ENCODE measurements around the gene ZNF598.

ZNF598 gene

DNA sequence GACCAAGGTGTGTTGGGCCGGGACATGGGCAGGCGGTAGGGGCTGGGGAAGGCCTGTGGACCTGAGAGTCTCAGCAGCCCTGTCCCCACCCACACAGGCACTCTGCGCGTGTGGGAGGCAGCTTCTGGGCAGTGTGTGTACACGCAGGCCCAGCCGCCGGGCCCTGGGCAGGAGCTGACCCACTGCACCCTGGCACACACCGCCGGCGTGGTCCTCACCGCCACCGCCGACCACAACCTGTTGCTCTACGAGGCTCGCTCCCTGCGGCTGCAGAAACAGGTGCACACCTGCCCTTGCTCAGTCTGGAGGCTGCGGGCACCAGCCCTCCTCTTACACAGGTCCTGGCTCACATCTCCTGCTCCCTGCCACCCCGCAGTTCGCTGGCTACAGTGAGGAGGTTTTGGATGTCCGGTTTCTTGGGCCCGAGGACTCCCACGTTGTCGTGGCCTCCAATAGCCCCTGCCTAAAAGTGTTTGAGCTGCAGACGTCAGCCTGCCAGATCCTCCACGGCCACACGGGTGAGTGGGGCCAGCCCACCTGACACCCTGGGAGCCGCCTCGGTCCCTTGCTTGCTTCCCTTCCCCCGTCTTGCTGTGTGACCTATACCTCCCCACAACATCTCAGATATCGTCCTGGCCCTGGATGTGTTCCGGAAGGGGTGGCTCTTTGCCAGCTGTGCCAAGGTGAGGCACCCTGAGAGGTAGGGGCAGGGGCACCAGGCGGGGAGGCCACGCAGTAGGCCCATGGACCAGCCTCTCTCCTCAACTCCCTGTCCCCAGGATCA, 34.0 kb downstream of the ZNF598 start:
- Histone ChIP-seq H3K36me3 (peaks cover 61% of the 10 kb centered on the region), H3K9me3 (ENCODE audit: severe bottlenecking) (no peaks in the 10 kb centered on the region), H3K27me3 (ENCODE audit: insufficient read depth, low read depth, severe bottlenecking) (no peaks in the 10 kb centered on the region), H3K27ac (no peak overlapping the region), H3K4me3 (ENCODE audit: low read depth, low read length) (no peak overlapping the region)
- TF ChIP-seq, protein P1, sequence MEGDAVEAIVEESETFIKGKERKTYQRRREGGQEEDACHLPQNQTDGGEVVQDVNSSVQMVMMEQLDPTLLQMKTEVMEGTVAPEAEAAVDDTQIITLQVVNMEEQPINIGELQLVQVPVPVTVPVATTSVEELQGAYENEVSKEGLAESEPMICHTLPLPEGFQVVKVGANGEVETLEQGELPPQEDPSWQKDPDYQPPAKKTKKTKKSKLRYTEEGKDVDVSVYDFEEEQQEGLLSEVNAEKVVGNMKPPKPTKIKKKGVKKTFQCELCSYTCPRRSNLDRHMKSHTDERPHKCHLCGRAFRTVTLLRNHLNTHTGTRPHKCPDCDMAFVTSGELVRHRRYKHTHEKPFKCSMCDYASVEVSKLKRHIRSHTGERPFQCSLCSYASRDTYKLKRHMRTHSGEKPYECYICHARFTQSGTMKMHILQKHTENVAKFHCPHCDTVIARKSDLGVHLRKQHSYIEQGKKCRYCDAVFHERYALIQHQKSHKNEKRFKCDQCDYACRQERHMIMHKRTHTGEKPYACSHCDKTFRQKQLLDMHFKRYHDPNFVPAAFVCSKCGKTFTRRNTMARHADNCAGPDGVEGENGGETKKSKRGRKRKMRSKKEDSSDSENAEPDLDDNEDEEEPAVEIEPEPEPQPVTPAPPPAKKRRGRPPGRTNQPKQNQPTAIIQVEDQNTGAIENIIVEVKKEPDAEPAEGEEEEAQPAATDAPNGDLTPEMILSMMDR (IDR thresholded peaks at IDR 0.05; ENCODE audit: low read depth, low read length), result no peak
- DNase-seq, result no peak

DNA sequence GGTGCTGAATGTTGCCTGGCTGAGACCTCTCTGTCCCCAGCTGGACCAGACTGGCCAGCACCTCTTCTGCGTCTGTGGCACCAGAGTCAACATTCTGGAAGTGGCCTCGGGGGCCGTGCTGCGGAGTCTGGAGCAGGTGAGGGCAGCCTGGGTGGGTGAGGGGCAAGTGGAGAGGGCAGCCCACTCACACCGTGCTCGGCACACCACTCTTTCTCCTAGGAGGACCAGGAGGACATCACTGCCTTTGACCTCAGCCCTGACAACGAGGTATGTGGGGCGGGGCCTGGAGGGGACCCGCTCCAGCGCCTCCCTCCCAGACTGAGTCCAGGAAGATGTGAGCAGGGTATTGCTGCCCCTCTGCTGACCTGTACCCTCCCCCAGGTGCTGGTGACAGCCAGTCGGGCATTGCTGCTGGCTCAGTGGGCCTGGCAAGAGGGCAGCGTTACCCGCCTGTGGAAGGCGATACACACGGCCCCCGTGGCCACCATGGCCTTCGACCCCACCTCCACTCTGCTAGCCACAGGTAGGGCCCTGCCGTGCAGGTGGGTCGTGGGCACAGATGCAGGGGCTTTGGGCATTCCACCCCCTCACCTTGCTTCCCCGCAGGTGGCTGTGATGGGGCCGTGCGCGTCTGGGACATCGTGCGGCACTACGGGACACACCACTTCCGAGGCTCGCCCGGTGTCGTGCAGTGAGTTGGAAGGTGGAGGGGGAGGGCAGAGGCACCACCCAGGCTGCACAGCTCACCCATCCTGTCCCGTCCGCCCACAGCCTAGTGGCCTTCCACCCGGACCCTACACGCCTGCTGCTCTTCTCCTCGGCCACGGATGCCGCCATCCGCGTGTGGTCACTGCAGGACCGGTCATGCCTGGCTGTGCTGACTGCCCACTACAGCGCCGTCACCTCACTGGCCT, 35.2 kb downstream of the ZNF598 start:
- no peak overlapping the region for H3K27ac ChIP-seq
- H3K27me3 ChIP-seq (ENCODE audit: insufficient read depth, low read depth, severe bottlenecking), result no peaks in the 10 kb centered on the region
- TF ChIP-seq, protein P1 (IDR thresholded peaks at IDR 0.05; ENCODE audit: low read depth, low read length), result no peak
- no peak for DNase-seq
- peaks cover 54% of the 10 kb centered on the region for H3K36me3 ChIP-seq
- no peak overlapping the region for H3K4me3 ChIP-seq (ENCODE audit: low read depth, low read length)
- H3K9me3 ChIP-seq (ENCODE audit: severe bottlenecking), result no peaks in the 10 kb centered on the region

DNA sequence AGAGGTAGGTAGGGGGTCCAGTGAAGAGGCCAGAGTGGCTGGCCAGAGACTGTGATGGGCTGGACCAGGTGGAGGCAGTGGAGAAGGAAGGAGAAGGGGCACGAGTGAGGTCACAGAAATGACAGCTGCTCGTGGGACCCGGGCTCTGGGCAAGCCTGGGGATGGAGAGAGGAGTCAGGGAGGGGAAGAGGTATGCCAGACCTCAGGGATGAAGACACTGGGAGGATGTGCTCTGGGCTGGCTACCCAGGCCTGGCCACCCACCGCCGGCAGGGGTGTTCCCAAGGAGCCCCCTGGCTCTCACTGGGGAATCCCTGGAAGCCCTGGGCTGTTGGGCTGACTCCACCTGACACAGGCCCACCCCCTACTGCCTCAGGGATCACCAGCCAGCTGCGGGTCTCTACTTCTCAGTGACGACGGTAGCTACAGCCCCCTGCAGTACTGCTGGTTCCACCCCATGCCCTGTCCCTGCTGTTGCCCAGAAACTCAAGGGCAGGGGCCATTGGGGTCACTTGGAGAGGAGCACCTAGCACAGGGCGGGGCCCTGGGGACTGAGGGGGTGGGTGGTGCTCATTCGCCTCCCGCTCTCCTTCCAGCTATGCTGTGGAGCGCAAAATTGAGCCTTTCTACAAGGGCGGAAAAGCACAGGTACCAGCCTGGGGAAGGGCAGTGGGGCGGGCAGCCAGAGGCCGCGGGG, 36.0 kb downstream of the ZNF598 start:
- H3K36me3 ChIP-seq, result peaks cover 47% of the 10 kb centered on the region

DNA sequence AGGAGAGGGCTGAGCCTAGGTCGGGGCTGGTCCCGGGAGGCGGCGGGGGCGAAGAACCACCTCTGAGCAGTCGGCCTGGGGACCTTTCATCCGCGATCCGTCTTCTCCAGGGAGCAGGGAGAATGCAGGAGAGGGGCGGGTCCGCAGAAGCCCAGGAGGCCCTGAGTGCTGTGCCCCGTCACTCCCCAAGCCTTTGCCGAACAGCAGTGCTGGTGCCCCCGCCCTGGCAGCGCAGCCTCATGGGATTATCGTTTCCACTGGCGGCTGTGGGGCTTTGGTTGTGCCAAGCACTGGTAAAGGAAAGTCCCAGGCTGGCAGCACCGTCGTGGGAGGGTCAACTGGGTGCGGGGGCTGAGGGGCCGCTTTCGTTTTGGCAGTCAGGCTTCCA, 37.1 kb downstream of the ZNF598 start:
- TF ChIP-seq, protein P1 (IDR thresholded peaks at IDR 0.05; ENCODE audit: low read depth, low read length), result no peak
- Histone ChIP-seq H3K27ac (peak overlapping the region; percentile 73), H3K9me3 (ENCODE audit: severe bottlenecking) (no peaks in the 10 kb centered on the region), H3K27me3 (ENCODE audit: insufficient read depth, low read depth, severe bottlenecking) (no peaks in the 10 kb centered on the region), H3K36me3 (peaks cover 36% of the 10 kb centered on the region), H3K4me3 (ENCODE audit: low read depth, low read length) (peak overlapping the region; percentile 76)
- DNase-seq, result no peak

More for the DNA sequence above, 36.0 kb downstream of the ZNF598 start:
- Histone ChIP-seq H3K4me3 (ENCODE audit: low read depth, low read length) (no peak overlapping the region), H3K27ac (no peak overlapping the region), H3K9me3 (ENCODE audit: severe bottlenecking) (no peaks in the 10 kb centered on the region), H3K27me3 (ENCODE audit: insufficient read depth, low read depth, severe bottlenecking) (no peaks in the 10 kb centered on the region)
- TF ChIP-seq, protein P1 (IDR thresholded peaks at IDR 0.05; ENCODE audit: low read depth, low read length), result no peak
- DNase-seq, result no peak

DNA sequence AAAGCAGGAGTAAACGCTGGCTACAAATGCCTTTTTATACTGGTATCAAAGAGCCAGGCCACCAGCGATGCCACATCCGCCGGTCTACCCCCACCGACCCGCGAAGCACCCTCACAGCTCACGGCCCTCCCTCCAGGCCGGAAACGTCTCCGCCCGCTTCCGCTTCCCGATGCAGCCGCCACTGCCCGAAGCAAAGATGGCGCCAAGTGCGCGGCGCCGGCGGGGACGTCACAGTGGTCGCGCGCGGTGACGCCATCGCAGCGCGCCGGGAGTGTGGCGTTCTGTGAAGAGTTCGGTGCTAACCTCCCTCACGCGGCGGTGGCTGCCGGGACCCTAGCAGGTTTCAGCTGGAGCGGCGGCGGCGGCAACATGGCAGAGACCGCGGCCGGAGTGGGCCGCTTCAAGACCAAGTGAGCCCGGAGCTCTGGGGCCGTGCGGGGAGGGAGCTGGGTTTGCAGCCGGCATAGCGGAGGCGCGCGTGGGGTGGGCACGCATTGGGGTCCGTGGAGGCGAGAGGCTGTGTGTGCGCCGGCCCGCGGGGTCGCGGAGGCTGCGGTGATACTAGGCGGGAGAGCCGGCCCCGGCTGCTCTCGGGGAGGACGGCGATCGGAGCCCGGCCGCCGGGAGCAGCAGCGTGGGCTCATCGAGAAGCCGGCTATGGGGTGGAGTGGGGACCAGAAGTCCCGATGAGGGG, 37.7 kb downstream of the ZNF598 start, which contains the start of gene TBL3:
TBL3 (plus strand) TSS at position 258 of the 694 bp plus-strand sequence; CDS start at position 370, 112 bp downstream.
- peaks cover 33% of the 10 kb centered on the region for H3K36me3 ChIP-seq
- TF ChIP-seq, protein P1 (IDR thresholded peaks at IDR 0.05; ENCODE audit: low read depth, low read length), result no peak
- peak; percentile 92 for DNase-seq
- peak within 1 kb of the TSS; percentile 76 for H3K4me3 ChIP-seq (ENCODE audit: low read depth, low read length)
- no peaks in the 10 kb centered on the region for H3K27me3 ChIP-seq (ENCODE audit: insufficient read depth, low read depth, severe bottlenecking)
- peak within 1 kb of the TSS; percentile 73 for H3K27ac ChIP-seq
- H3K9me3 ChIP-seq (ENCODE audit: severe bottlenecking), result no peaks in the 10 kb centered on the region
